GM23338 (cell line): ENCODE measurements around the gene MPND. TPM values are rescaled to one million over a fixed set of nuclear protein-coding genes. Genes with fewer than 3 reads are reported as not detected.
A peak's percentile ranks its signal among the peaks of the same experiment; 100 is the strongest.

Source experiments
- ATAC-seq: fragments of 200-7000 bp; cut with Tn5 transposase; 3 replicates; pipeline ENCODE4 v1.9.1; 2020
- DNase-seq: peaks from one replicate; pipeline ENCODE4 v3.0.0-alpha.2; 2015; ENCODE audit warnings: low spot score
- H2AFZ ChIP-seq: fragments of 200-600 bp; sonication (generic); 2 replicates; pipeline ENCODE4 v1.8.0; 2016; ENCODE audit warnings: antibody characterized with exemption, mild to moderate bottlenecking, moderate library complexity
- H3F3A ChIP-seq: fragments of 200-600 bp; sonication (generic); replicated peaks from 2 replicates; pipeline ENCODE4 v1.8.0; 2017; ENCODE audit warnings: antibody characterized with exemption, mixed run types, low read depth
- H3K27ac ChIP-seq: fragments of 200-600 bp; sonication (generic); 2 replicates; pipeline ENCODE4 v1.6.1; 2016; ENCODE audit warnings: low read depth
- H3K27me3 ChIP-seq: fragments of 200-600 bp; sonication (generic); 2 replicates; pipeline ENCODE4 v1.8.0; 2016; ENCODE audit warnings: mild to moderate bottlenecking, mixed run types, moderate library complexity; ENCODE audit not compliant: insufficient read depth
- H3K36me3 ChIP-seq: fragments of 200-600 bp; sonication (generic); 2 replicates; pipeline ENCODE4 v1.8.0; 2016; ENCODE audit warnings: mild to moderate bottlenecking; ENCODE audit not compliant: insufficient read depth
- H3K4me1 ChIP-seq: fragments of 200-600 bp; sonication (generic); 2 replicates; pipeline ENCODE4 v1.8.0; 2016; ENCODE audit warnings: mild to moderate bottlenecking, moderate library complexity; ENCODE audit not compliant: insufficient read depth
- H3K4me2 ChIP-seq: fragments of 200-600 bp; sonication (generic); 2 replicates; pipeline ENCODE4 v1.7.1; 2017; ENCODE audit warnings: mixed run types
- H3K4me3 ChIP-seq: fragments of 200-600 bp; sonication (generic); 2 replicates; pipeline ENCODE4 v1.6.1; 2016; ENCODE audit warnings: mixed run types
- H3K79me2 ChIP-seq: fragments of 200-600 bp; sonication (generic); replicated peaks from 2 replicates; pipeline ENCODE4 v1.8.0; 2017; ENCODE audit warnings: mild to moderate bottlenecking; ENCODE audit not compliant: insufficient read depth
- H3K9me2 ChIP-seq: fragments of 200-600 bp; sonication (generic); 2 replicates; pipeline ENCODE4 v1.8.0; 2017; ENCODE audit not compliant: insufficient read depth
- H4K20me1 ChIP-seq: fragments of 200-600 bp; sonication (generic); replicated peaks from 2 replicates; pipeline ENCODE4 v1.8.0; 2017; ENCODE audit warnings: mild to moderate bottlenecking; ENCODE audit not compliant: insufficient read depth
- H3K27ac Mint-ChIP-seq: 2 replicates; pipeline ENCODE4 v1.8.0; 2020; ENCODE audit warnings: inconsistent platforms, mild to moderate bottlenecking, moderate library complexity, mixed read lengths
- H3K27me3 Mint-ChIP-seq: 3 replicates; pipeline ENCODE4 v1.8.0; 2022; ENCODE audit warnings: low read depth, mild to moderate bottlenecking, moderate library complexity, mixed read lengths, inconsistent platforms; ENCODE audit not compliant: insufficient read depth, poor library complexity
- H3K36me3 Mint-ChIP-seq: 3 replicates; pipeline ENCODE4 v1.8.0; 2021; ENCODE audit warnings: low read depth, mild to moderate bottlenecking, inconsistent platforms, moderate library complexity, mixed read lengths
- H3K4me1 Mint-ChIP-seq: 3 replicates; pipeline ENCODE4 v1.8.0; 2020; ENCODE audit warnings: mild to moderate bottlenecking, inconsistent platforms, mixed read lengths
- H3K4me3 Mint-ChIP-seq: 3 replicates; pipeline ENCODE4 v1.8.0; 2021; ENCODE audit warnings: moderate library complexity, mild to moderate bottlenecking, inconsistent platforms, mixed read lengths
- H3K9me3 Mint-ChIP-seq: 3 replicates; pipeline ENCODE4 v1.8.0; 2020; ENCODE audit warnings: moderate library complexity, mild to moderate bottlenecking, inconsistent platforms, mixed read lengths
- CTCF ChIP-seq, 2 experiments: fragments of 200-600 bp in 1 of 2; sonication (generic) in 1 of 2; conservative IDR thresholded peaks; 2 replicates each; pipeline versions ENCODE4 v1.5.1 to v1.6.1; 2016 to 2017; ENCODE audit warnings: antibody characterized with exemption in 2 of 2, low read depth in 2 of 2, mild to moderate bottlenecking in 2 of 2, moderate library complexity in 1 of 2
- EZH2 ChIP-seq: fragments of 200-600 bp; sonication (generic); IDR thresholded peaks from one replicate; pipeline ENCODE4 v1.8.0; 2017; ENCODE audit warnings: antibody characterized with exemption, mild to moderate bottlenecking, low read depth; ENCODE audit not compliant: unreplicated experiment
- EZH2phosphoT487 ChIP-seq: fragments of 200-600 bp; sonication (generic); IDR thresholded peaks from one replicate; pipeline ENCODE4 v1.8.1; 2018; ENCODE audit warnings: antibody characterized with exemption; ENCODE audit not compliant: unreplicated experiment
- JUNB ChIP-seq: IDR thresholded peaks from one replicate; pipeline ENCODE4 v1.6.1; 2016; ENCODE audit warnings: antibody characterized with exemption; ENCODE audit not compliant: unreplicated experiment
- NANOG ChIP-seq: IDR thresholded peaks from 2 replicates; pipeline ENCODE4 v1.6.1; 2016; ENCODE audit warnings: antibody characterized with exemption, borderline replicate concordance
- POLR2AphosphoS5 ChIP-seq: IDR thresholded peaks from 2 replicates; pipeline ENCODE4 v1.6.1; 2016; ENCODE audit warnings: antibody characterized with exemption, low read depth
- REST ChIP-seq: IDR thresholded peaks from one replicate; pipeline ENCODE4 v1.6.1; 2018; ENCODE audit warnings: antibody characterized with exemption; ENCODE audit not compliant: unreplicated experiment
- STAT1 ChIP-seq: IDR thresholded peaks from one replicate; pipeline ENCODE4 v1.6.1; 2016; ENCODE audit warnings: antibody characterized with exemption; ENCODE audit not compliant: unreplicated experiment
- ZNF114 ChIP-seq: fragments of 250-450 bp; sonication (Bioruptor Pico); IDR thresholded peaks from 2 replicates; pipeline ENCODE4 v1.5.0; 2020; ENCODE audit warnings: mild to moderate bottlenecking, moderate library complexity
- ZNF331 ChIP-seq: fragments of 250-450 bp; sonication (Bioruptor Pico); IDR thresholded peaks from 2 replicates; pipeline ENCODE4 v1.5.0; 2020; ENCODE audit warnings: low read depth, mild to moderate bottlenecking, moderate library complexity
- ZNF462 ChIP-seq: fragments of 250-450 bp; sonication (Bioruptor Pico); IDR thresholded peaks from 2 replicates; pipeline ENCODE4 v1.5.0; 2020; ENCODE audit warnings: mild to moderate bottlenecking, moderate library complexity
- polyA plus RNA-seq: library from polyadenylated mRNA; unstranded; fragments of >200 nt; fragmentation: Nextera tagmentation; extraction: Ambion mirVana; gene quantifications from 2 replicates; pipeline ENCODE4 v1.2.1, GENCODE V29; 2016
- total RNA-seq: library from RNA; depleted of rRNA; stranded (reverse); fragments of >200 nt; shearing (Covaris generic); gene quantifications from 2 replicates; pipeline ENCODE4 v1.2.3, GENCODE V29; 2014

Gene MPND
- total and polyA plus RNA-seq, 2 experiments from 2014 or later: 11.8 to 15.6 TPM

- H3K4me1 ChIP-seq: no peaks in the 10 kb centered on the region; the same call in 1 of the 2 replicates
- H2AFZ ChIP-seq: peak overlapping the region; percentile 76
- Mint-ChIP-seq H3K27ac (no peak overlapping the region), H3K36me3 (peaks cover 31% of the 10 kb centered on the region), H3K4me3 (peak overlapping the region; percentile 63), H3K9me3 (no peaks in the 10 kb centered on the region; the same call in 2 of the 3 replicates), H3K4me1 (peaks cover 15% of the 10 kb centered on the region), H3K27me3 (peaks cover 7% of the 10 kb centered on the region)
- no peaks in the 10 kb centered on the region for H3K79me2 ChIP-seq
- ATAC-seq: no peak
- 0 out of 2 replicates have a peak, but pooled peaks cover 8% of the 10 kb centered on the region for H3F3A ChIP-seq
- H3K27me3 ChIP-seq: no peaks in the 10 kb centered on the region
- DNase-seq: no peak
- peak overlapping the region; percentile 51 for H3K4me3 ChIP-seq
- peak overlapping the region; percentile 69 for H3K4me2 ChIP-seq
- H4K20me1 ChIP-seq: no peaks in the 10 kb centered on the region
- no peaks in the 10 kb centered on the region for H3K9me2 ChIP-seq
- TF ChIP-seq ZNF331 (CRISPR knock-in tag): no peak
- TF ChIP-seq ZNF462 (CRISPR knock-in tag): no peak
- TF ChIP-seq POLR2AphosphoS5: no peak
- no peak for TF ChIP-seq JUNB
- TF ChIP-seq CTCF (conservative IDR thresholded peaks at IDR 0.05; ENCODE audit: low read depth in 2 of 2): no peak
- TF ChIP-seq NANOG: no peak
- TF ChIP-seq STAT1: no peak
- no peak for TF ChIP-seq ZNF114 (CRISPR knock-in tag)
- no peak for TF ChIP-seq REST
- no peak for TF ChIP-seq EZH2
- no peak for TF ChIP-seq EZH2phosphoT487
- no peak overlapping the region for H3K27ac ChIP-seq
- H3K36me3 ChIP-seq: peaks cover 6% of the 10 kb centered on the region; the same call in 1 of the 2 replicates
Measured at GRCh38 chr19:4303819-4304537, 39.4 kb upstream of the MPND start.
